Cardiac muscle cell (in vitro differentiated cells and primary cell): ENCODE data around the gene NRAP. TPM values are rescaled to one million over a fixed set of nuclear protein-coding genes. Genes with fewer than 3 reads are reported as not detected.

Experiments used
- DNase-seq, 2 donors: peaks; one replicate each; pipeline versions ENCODE4 v3.0.0 to v3.0.0-alpha.2; 2010 to 2017; ENCODE audit warnings: low read depth in 1 of 2, low spot score in 1 of 2
- H3K27ac ChIP-seq: fragments of 200-600 bp; sonication (generic); 2 replicates; pipeline ENCODE4 v1.5.1; 2016
- H3K27me3 ChIP-seq: fragments of 200-600 bp; sonication (generic); 2 replicates; pipeline ENCODE4 v1.6.0; 2016; ENCODE audit warnings: control low read depth
- H3K36me3 ChIP-seq: fragments of 200-600 bp; sonication (generic); 2 replicates; pipeline ENCODE4 v1.5.1; 2016; ENCODE audit warnings: control low read depth
- H3K4me1 ChIP-seq: fragments of 200-600 bp; sonication (generic); 2 replicates; pipeline ENCODE4 v1.8.1; 2017; ENCODE audit warnings: low read depth, mild to moderate bottlenecking, mixed run types
- H3K4me3 ChIP-seq: fragments of 200-600 bp; sonication (generic); 2 replicates; pipeline ENCODE4 v1.5.1; 2016; ENCODE audit warnings: mild to moderate bottlenecking
- H3K9me3 ChIP-seq: fragments of 200-600 bp; sonication (generic); 2 replicates; pipeline ENCODE4 v1.5.1; 2017; ENCODE audit warnings: low read depth, mild to moderate bottlenecking, control low read depth
- polyA plus RNA-seq: library from polyadenylated mRNA; unstranded; fragments of >200 nt; fragmentation: Nextera tagmentation; extraction: Ambion mirVana; gene quantifications from 2 replicates; pipeline ENCODE4 v1.2.1, GENCODE V29; 2016
- total RNA-seq: library from RNA; depleted of rRNA; stranded (reverse); fragments of >200 nt; gene quantifications from 2 replicates; pipeline ENCODE4 v1.2.3, GENCODE V29; 2016
- TF ChIP-seq, protein P1 (sequence below): IDR thresholded peaks from 2 replicates; pipeline ENCODE4 v1.5.1; 2012; ENCODE audit warnings: low read depth, mild to moderate bottlenecking, low read length

The NRAP gene
- total and polyA plus RNA-seq, 2 experiments from 2014 or later: 0.11 to 0.12 TPM

DNA sequence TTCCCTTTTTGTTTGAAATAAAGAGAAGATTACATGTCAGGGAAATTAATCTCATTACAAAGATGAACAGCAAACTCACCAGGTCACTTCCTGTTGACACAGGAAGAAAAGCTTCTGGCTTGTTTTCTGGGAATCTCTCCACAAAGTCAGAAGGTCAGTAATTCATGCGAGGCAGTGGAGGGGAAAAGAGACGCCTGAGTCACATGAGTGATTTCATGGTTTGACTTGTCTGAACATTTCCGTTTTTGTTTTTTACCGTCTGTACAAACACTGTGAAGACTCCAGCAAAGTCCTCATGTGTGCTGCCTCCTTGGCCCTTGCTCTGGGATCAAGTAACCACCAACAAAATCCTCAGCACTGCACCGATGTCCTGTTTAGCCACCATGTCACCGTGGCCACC, 113.5 kb downstream of the NRAP start:
- TF ChIP-seq, protein P1, sequence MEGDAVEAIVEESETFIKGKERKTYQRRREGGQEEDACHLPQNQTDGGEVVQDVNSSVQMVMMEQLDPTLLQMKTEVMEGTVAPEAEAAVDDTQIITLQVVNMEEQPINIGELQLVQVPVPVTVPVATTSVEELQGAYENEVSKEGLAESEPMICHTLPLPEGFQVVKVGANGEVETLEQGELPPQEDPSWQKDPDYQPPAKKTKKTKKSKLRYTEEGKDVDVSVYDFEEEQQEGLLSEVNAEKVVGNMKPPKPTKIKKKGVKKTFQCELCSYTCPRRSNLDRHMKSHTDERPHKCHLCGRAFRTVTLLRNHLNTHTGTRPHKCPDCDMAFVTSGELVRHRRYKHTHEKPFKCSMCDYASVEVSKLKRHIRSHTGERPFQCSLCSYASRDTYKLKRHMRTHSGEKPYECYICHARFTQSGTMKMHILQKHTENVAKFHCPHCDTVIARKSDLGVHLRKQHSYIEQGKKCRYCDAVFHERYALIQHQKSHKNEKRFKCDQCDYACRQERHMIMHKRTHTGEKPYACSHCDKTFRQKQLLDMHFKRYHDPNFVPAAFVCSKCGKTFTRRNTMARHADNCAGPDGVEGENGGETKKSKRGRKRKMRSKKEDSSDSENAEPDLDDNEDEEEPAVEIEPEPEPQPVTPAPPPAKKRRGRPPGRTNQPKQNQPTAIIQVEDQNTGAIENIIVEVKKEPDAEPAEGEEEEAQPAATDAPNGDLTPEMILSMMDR: no peak
- H3K27me3 ChIP-seq: no peaks in the 10 kb centered on the region
- peak in 1 of 2 donors; percentile 21 for DNase-seq

DNA sequence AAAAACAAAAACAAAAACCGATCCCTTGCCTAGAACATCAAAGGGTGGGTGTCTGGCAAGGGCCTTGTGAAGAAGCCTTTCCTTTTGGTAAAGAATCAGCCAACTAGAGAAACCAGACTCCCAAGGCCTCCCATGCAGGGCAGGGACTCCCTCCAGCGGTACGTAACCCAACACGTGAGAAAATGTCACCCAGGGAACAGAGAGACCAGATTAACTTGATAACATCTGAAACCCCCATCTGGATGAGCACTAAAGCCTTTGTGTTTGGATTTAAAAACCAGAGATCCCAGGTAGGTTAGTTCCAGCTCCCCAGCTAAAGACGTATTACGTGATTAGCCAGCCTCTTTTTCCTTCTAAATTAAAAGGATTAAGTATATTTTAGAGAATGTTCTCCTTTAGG, 114.0 kb downstream of the NRAP start:
- Histone ChIP-seq H3K27ac (no peak overlapping the region), H3K27me3 (no peaks in the 10 kb centered on the region), H3K4me3 (no peak overlapping the region), H3K9me3 (no peaks in the 10 kb centered on the region), H3K4me1 (no peaks in the 10 kb centered on the region), H3K36me3 (no peaks in the 10 kb centered on the region)
- TF ChIP-seq, protein P1: no peak
- DNase-seq: no peak

More for the DNA sequence above, 113.5 kb downstream of the NRAP start:
- H3K4me1 ChIP-seq: no peaks in the 10 kb centered on the region
- H3K9me3 ChIP-seq: no peaks in the 10 kb centered on the region
- H3K36me3 ChIP-seq: no peaks in the 10 kb centered on the region
- H3K27ac ChIP-seq: no peak overlapping the region
- H3K4me3 ChIP-seq: no peak overlapping the region

DNA sequence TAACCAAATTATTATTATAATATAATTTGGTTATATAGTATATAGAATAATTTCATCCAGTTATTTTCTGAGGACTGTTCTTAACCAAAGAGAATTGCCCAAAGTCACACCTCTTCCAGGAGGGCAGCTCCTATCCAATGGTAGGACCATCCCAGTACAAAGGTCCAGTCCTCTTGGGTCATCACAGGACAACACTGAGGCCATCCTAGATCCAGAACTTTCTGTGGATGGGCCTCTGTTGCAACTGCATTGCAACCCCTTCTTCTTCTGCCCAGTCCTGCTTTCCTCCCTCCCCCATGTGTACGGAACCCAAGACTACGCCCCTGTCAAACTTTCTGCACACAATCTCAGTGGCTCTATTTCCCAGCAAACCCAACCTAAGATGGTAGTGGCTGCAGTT, 116.4 kb downstream of the NRAP start:
- DNase-seq: no peak
- Histone ChIP-seq H3K4me1 (no peaks in the 10 kb centered on the region), H3K9me3 (no peaks in the 10 kb centered on the region), H3K27me3 (no peaks in the 10 kb centered on the region), H3K27ac (no peak overlapping the region), H3K36me3 (no peaks in the 10 kb centered on the region), H3K4me3 (no peak overlapping the region)
- TF ChIP-seq, protein P1: no peak

DNA sequence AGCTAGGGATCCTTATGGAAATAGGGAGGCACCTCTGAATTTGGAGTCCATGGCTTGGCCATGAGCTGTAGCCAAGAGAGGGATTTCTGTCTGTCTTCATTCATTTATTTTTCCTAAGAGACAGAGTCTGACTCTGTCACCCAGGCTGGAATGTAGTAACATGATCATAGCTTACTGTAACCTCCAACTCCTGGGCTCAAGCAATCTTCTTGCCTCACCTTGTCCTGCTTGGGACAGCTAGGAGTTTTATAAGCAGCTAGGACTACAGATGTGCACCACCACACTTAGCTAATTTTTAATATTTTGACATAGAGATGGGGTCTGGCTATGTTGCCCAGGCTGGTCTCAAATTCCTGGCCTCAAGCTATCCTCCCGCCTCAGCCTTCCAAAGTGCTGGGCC, 119.4 kb downstream of the NRAP start:
- peaks cover 4% of the 10 kb centered on the region for H3K4me1 ChIP-seq
- H3K4me3 ChIP-seq: no peak overlapping the region

DNA sequence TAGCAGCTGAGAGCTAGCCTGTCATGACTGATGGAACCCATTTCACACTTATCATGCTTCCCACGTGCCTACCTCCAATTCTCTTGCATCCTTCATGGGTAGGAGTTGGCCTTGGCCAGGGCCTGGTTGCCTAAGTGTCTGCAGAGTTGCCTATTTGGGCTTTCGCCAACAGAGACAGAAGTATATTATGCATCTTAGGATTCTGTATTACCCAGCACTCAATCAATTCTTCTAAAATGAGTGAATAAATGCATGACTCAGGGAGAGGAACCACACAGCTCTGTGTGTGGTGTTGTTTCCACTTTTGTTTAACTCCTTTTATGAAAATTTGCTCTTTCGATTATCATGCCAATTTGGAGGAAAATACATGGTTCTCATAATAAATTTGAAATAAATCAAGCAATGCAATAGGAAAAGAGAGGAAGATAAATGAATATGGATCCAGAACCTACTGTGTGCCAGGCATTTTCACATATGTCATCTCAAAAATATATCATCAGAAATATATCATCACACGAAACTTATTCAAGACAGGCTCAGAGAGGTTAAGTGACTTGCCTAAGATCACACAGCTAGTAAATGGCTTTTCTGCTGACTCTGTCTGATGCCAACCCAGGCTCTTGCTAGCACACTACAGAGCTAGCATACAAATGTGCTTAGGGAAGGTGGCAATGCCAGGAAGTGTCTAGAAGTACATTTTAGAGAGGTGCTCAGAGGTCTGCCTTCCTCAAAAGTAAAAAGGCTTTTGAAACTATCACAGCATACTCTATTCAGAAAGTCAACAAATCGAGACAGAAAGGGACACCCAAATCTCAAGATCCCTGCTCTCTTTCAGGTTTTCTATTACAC, 120.5 kb downstream of the NRAP start:
- peaks cover 4% of the 10 kb centered on the region for H3K4me1 ChIP-seq
- H3K27me3 ChIP-seq: no peaks in the 10 kb centered on the region
- H3K36me3 ChIP-seq: no peaks in the 10 kb centered on the region
- no peak for DNase-seq
- no peaks in the 10 kb centered on the region for H3K9me3 ChIP-seq
- H3K4me3 ChIP-seq: no peak overlapping the region
- TF ChIP-seq, protein P1: no peak
- H3K27ac ChIP-seq: no peak overlapping the region

More for the DNA sequence above, 119.4 kb downstream of the NRAP start:
- no peak for DNase-seq
- Histone ChIP-seq H3K27ac (no peak overlapping the region), H3K9me3 (no peaks in the 10 kb centered on the region), H3K36me3 (no peaks in the 10 kb centered on the region), H3K27me3 (no peaks in the 10 kb centered on the region)
- TF ChIP-seq, protein P1: no peak
